GM12891 (cell line): ENCODE measurements around the gene ATP8A2.

Source experiments
- POLR2A ChIP-seq: IDR thresholded peaks from 2 replicates; pipeline ENCODE4 v1.6.1; 2011; ENCODE audit warnings: low read depth, low read length, control low read depth
- POLR2AphosphoS5 ChIP-seq: IDR thresholded peaks from 2 replicates; pipeline ENCODE4 v1.6.1; 2011; ENCODE audit warnings: low read depth, low read length, control low read depth

- TF ChIP-seq POLR2A (no peak), POLR2AphosphoS5 (no peak)
These were observed 536.6 kb downstream of the ATP8A2 start for GRCh38 chr13:25908366-25908765.
